ENCODE results near the gene NAP1L5.

NAP1L5 gene

GRCh38 chr4:88722276-88722780 lies 24.7 kb upstream of the NAP1L5 start:
- DNase-seq: no peak

GRCh38 chr4:88720451-88721428 lies 23.1 kb upstream of the NAP1L5 start:
- DNase-seq: no peak

GRCh38 chr4:88719381-88719780 lies 21.8 kb upstream of the NAP1L5 start:
- no peak for DNase-seq

- no peak for DNase-seq
Observed at GRCh38 chr4:88718098-88718497, 20.5 kb upstream of the NAP1L5 start.

- no peak for DNase-seq
Observed at GRCh38 chr4:88713782-88714181, 16.2 kb upstream of the NAP1L5 start.

- no peak for DNase-seq
Observed at GRCh38 chr4:88709989-88710388, 12.4 kb upstream of the NAP1L5 start.

GRCh38 chr4:88706574-88706973 lies 8.9 kb upstream of the NAP1L5 start:
- DNase-seq: no peak

- no peak for DNase-seq
Observed at GRCh38 chr4:88705805-88706492, 8.3 kb upstream of the NAP1L5 start.

- DNase-seq: no peak
Observed at GRCh38 chr4:88705223-88705622, 7.6 kb upstream of the NAP1L5 start.

GRCh38 chr4:88702782-88703181 lies 5.2 kb upstream of the NAP1L5 start:
- DNase-seq: no peak

- DNase-seq: no peak
Observed at GRCh38 chr4:88698519-88698918, 890 bp upstream of the NAP1L5 start.

- DNase-seq: peak; percentile 26
Observed at GRCh38 chr4:88697141-88697540, 488 bp downstream of the NAP1L5 start.

GRCh38 chr4:88696630-88697029 lies 999 bp downstream of the NAP1L5 start:
- no peak for DNase-seq

GRCh38 chr4:88693792-88694191 lies 3.8 kb downstream of the NAP1L5 start:
- no peak for DNase-seq

- DNase-seq: no peak
Observed at GRCh38 chr4:88690355-88690754, 7.3 kb downstream of the NAP1L5 start.

GRCh38 chr4:88681209-88681608 lies 16.4 kb downstream of the NAP1L5 start:
- no peak for DNase-seq

GRCh38 chr4:88675543-88675942 lies 22.1 kb downstream of the NAP1L5 start:
- no peak for DNase-seq

- DNase-seq: no peak
Observed at GRCh38 chr4:88674979-88675378, 22.6 kb downstream of the NAP1L5 start.

GRCh38 chr4:88674565-88674964 lies 23.1 kb downstream of the NAP1L5 start:
- DNase-seq: no peak

GRCh38 chr4:88673886-88674285 lies 23.7 kb downstream of the NAP1L5 start:
- DNase-seq: no peak

GRCh38 chr4:88672987-88673386 lies 24.6 kb downstream of the NAP1L5 start:
- peak; percentile 40 for DNase-seq

- no peak for DNase-seq
Observed at GRCh38 chr4:88661739-88662138, 35.9 kb downstream of the NAP1L5 start.

- no peak for DNase-seq
Observed at GRCh38 chr4:88660446-88661294, 37.0 kb downstream of the NAP1L5 start.

All from activated naive CD4-positive, alpha-beta T cell treated with anti-CD3 and anti-CD28 coated beads, Interleukin-2, amount 50 U/mL, for 16 hours (primary cell).